ENCODE results near the gene ABCA3.
"Not testable (repeated sequence)": the region's sequence is repeated elsewhere in the genome, so short reads cannot be mapped to it uniquely, and the experiment has no call there.

The ABCA3 gene

GRCh38 chr16:2278956-2279800 lies 61.4 kb downstream of the ABCA3 start:
- DNase-seq (ENCODE audit: low spot score), result no peak

GRCh38 chr16:2278272-2278608 lies 62.3 kb downstream of the ABCA3 start:
- peak; percentile 28 for DNase-seq (ENCODE audit: low spot score)

GRCh38 chr16:2277466-2278271 lies 62.9 kb downstream of the ABCA3 start:
- DNase-seq (ENCODE audit: low spot score), result peak; percentile 18

GRCh38 chr16:2276368-2277195 lies 63.9 kb downstream of the ABCA3 start:
- DNase-seq (ENCODE audit: low spot score), result no peak

GRCh38 chr16:2275476-2276367 lies 64.8 kb downstream of the ABCA3 start:
- DNase-seq (ENCODE audit: low spot score), result no peak

GRCh38 chr16:2273931-2274330 lies 66.6 kb downstream of the ABCA3 start:
- DNase-seq (ENCODE audit: low spot score), result no peak

- no peak for DNase-seq (ENCODE audit: low spot score)
Measured at GRCh38 chr16:2273484-2273883, 67.0 kb downstream of the ABCA3 start.

GRCh38 chr16:2271848-2272461 lies 68.6 kb downstream of the ABCA3 start:
- DNase-seq (ENCODE audit: low spot score), result peak; percentile 21

- peak; percentile 20 for DNase-seq (ENCODE audit: low spot score)
Measured at GRCh38 chr16:2270588-2271470, 69.7 kb downstream of the ABCA3 start.

- peak; percentile 38 for DNase-seq (ENCODE audit: low spot score)
Measured at GRCh38 chr16:2270070-2270462, 70.5 kb downstream of the ABCA3 start.

GRCh38 chr16:2267913-2268666 lies 72.4 kb downstream of the ABCA3 start, which contains the start of gene RNPS1:
RNPS1 (minus strand) TSS chr16:2268126; CDS start chr16:2264643, 3,483 bp downstream.
- DNase-seq (ENCODE audit: low spot score), result peak; percentile 98

GRCh38 chr16:2267505-2267912 lies 73.0 kb downstream of the ABCA3 start:
- not testable (repeated sequence) for DNase-seq (ENCODE audit: low spot score)

- DNase-seq (ENCODE audit: low spot score), result not testable (repeated sequence)
Measured at GRCh38 chr16:2266887-2267286, 73.6 kb downstream of the ABCA3 start.

GRCh38 chr16:2263026-2263425 lies 77.5 kb downstream of the ABCA3 start:
- DNase-seq (ENCODE audit: low spot score), result not testable (repeated sequence)

- DNase-seq (ENCODE audit: low spot score), result no peak
Measured at GRCh38 chr16:2260250-2260649, 80.3 kb downstream of the ABCA3 start.

- DNase-seq (ENCODE audit: low spot score), result not testable (repeated sequence)
Measured at GRCh38 chr16:2258530-2258929, 82.0 kb downstream of the ABCA3 start.

GRCh38 chr16:2257726-2258125 lies 82.8 kb downstream of the ABCA3 start:
- DNase-seq (ENCODE audit: low spot score), result peak; percentile 5

GRCh38 chr16:2256531-2257140 lies 83.9 kb downstream of the ABCA3 start:
- peak; percentile 2 for DNase-seq (ENCODE audit: low spot score)
